ENCODE measurements around the gene LRRC8D.
"Not testable (repeated sequence)": the region's sequence is repeated elsewhere in the genome, so short reads cannot be mapped to it uniquely, and the experiment has no call there.

Gene LRRC8D

DNA sequence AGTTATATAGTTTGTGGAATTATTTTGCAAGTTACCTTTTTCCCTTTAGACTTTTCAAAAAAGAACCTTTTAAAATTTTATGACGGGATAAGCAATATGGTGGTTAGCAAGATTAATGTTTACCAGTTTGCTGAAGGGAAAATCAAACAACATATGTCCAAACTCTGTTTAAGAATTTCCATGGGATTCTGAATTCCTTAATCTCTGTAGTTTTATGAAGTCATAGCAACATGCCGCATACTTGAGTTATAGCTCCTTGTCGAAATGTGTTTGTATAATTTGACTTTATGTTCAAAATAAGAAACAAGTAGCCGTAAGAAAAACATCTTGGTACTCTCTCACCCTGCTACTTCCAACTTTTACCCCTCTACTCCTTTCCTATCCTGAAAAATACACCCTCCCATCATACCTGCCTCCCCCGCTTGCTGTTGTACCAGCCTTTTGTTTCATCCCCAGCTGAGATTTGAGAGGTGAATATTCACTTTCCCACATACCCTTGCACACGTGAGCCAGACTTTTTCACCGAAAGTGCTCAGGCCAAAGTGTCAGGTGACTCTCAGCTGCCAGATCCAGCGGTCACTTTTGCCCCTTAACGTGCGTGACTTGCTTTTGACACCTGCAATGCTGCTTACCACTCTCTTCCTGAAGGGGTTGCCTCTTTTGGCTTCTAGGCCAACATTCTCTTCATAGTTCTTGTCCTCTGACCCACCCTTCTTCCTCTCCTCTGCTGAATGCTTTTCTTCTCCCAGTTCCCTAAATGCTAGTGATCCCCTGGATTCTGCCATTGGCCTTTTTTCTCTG, 90.6 kb downstream of the LRRC8D start:
- no peak for DNase-seq

DNA sequence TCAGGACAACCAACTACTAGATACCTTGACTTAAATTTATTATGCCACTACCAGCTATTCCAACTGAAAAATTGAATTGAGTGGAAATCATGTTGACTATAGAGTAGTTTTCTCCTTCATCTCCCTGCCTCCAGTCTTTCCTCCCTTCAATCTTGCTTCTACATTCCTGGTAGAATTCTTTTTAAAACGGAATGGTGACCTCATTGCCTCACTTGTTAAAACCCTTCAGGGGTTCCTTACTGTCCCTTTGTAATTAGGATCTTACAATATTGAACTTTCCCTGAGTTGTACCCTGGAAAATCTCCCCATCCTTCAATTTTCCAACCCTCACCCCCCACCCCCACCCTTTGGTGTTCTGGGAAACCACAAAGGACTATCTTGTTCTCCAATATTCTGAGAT, 91.2 kb downstream of the LRRC8D start:
- no peak for DNase-seq

DNA sequence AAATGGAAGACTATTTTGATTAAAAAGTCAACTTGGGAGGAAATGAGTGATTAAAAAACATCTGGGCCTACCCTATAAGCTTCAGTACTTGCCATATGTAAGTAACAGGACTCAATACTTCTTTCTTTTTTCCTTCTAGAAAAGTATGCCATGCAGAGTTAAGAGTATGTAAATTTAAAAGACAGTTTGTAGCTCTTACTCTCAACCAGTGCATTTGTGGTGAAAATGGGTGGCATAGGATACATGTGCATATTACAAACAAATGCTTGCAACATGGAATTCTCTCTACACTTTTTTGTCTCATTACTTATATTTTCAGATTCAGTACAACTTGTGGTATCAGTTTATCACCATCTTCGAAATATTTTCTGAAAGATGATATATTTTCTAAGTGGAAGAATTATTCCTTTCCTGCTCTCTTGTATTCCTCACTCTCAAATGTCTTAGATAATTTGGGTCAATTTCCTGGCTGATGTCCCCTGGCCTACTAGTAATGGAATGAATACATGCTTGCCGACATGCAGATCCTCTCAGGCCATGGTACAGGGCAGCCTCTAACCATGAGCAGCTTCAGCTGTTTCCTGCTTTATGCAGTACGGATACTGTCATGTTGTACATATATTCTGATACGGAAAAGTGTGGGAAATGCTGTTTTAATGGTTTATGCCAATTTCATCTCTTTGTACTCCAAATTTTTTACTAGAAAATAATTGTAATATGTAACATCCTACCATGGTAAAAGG, 92.7 kb downstream of the LRRC8D start:
- DNase-seq: no peak

DNA sequence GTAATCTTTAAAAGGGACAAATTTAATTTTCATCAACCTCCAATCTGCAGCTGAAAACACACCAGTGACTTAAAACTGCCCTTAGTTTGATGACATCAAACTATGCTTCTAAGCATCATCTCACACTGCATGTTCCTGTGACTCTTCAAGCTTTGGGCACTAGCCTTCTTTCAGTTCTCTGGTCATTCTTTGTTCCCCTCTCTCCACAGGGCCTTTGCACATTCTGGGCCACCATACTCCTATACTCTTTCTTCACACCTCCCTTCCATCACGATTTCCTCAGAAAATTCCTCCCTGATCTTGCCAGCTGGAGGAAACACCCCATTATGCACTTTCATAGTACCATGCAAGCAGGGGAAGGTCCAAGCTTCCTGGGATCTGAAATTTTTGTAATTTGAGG, 96.5 kb downstream of the LRRC8D start:
- DNase-seq: no peak

DNA sequence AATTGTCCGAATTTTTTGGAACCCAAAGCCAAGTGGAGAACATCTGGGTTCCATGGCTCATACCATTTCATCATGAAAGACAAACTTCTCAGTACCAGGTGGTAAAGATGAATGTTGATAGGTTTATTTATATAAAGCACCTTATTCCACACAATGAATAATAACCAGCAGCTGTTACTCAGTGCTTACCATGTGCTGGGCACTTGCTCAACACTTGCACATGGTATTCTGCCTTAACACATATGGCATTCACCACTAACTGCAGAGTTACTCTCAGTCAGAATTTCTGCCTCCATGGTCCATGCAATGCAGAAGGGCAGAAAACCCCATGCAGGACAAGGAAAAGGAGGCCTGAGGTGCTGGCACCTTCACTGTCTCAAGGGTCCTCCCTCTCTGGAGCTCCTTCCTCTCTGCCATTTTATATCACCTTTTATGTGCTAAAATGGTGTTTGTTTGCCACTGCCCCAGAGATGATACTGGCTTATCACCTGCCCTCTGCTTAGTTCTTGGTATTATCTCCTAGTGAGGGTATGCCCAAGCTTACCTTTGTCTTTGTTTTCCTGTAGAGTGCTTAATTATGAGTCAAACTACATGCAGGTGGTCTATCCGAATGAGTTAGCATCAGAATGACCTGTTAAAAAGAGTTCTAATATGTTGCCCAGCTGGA, 97.4 kb downstream of the LRRC8D start:
- DNase-seq: no peak

DNA sequence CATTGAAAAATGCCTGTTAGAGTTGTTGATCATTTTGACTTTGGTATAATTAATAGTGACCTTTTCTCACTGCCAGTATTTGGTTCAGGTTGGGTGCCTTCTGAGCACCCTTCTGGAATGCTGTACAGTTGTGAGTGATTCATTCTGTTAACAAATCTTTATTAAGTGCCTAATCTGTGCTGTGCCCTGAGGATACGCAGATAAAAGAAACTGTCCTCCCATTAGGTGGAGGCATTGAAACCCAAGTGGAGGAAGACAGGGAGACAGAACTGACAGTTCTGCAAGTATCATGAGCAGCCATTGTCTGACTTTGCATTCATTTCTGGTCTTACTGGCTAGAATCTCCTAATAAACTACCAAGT, 97.9 kb downstream of the LRRC8D start:
- DNase-seq: no peak

DNA sequence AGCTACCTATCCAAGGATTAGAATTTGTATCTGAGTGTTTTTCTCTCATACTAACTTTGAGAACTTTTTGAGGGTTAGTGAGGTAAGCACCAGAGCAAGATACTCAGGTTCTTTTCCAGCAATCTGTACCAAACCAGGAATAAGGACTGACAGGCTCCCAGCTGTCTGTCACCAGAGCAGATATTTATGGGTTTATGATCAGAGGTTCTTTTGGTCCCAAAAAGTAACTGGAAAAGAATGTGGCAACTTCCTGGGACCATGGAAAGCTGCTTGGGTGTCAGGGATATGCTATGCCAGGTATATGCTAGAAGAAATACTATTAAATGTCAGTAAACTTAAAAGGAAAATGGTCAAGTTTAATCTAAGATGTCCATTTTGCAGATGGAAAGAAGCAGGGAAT, 98.3 kb downstream of the LRRC8D start:
- DNase-seq: no peak

DNA sequence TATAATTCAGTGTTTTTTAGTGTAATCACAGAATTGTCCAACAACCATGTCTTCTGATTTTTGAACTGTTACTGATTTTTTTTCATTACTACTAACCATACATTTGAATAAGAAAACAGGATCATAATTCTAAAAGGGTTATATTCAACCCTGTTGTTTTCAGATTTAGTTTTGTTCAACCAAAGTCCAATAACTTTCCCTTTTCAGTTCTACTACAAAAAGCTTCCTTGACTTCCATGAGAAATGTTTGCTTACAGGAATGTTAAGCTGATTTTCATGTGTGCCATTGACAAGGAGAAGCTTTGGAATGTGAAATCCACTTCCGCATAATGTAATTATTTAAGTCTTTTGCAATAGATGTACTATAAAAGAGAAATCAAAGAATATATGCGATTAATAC, 102.1 kb downstream of the LRRC8D start:
- DNase-seq: no peak

DNA sequence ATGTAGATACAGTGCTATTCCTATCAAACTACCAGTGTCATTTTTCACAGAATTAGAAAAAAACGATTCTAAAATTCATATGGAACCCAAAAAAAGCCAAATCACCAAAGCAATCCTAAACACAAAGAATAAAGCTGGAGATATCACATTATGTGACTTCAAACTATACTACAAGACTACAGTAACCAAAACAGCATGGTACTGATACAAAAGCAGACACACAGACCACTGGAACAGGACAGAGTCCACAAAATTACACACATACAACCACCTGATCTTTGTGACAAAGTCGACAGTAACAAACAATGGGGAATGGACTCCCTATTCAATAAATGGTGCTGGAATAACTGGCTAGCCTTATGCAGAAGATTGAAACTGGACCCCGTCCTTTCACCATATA, 102.7 kb downstream of the LRRC8D start:
- no peak for DNase-seq

DNA sequence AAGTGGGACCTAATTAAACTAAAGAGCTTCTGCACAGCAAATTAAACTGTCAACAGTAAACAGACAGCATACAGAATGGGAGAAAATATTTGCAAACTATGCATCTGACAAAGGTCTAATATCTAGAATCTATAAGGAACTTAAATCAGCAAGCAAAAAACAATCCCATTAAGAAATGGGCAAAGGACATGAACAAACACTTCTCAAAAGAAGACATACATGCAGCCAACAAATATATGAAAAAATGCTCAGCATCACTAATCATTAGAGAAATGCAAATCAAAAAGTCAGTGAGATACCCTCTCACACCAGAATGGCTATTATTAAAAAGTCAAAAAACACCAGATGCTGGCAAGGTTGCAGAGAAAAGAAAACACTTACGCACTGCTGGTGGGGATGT, 103.2 kb downstream of the LRRC8D start:
- DNase-seq: not testable (repeated sequence)

DNA sequence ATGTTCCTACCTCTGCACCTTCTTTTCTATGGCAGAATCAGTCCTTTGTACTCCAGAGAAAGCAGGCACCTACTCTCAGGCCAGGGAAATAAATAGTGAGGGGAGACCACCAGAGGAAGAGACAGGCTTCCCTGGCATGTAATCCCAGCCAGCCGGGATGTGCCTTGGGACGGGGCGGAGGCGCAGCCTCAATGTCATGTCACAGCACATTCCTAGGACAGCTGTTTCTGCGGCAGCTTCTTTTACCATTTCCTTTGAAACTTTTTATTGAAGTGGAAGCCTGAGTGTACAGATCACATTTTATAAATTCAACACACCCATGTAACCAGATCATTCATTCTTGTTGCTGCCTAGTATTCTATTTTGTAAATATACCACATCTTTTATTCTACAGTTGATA, 106.2 kb downstream of the LRRC8D start:
- DNase-seq: no peak

DNA sequence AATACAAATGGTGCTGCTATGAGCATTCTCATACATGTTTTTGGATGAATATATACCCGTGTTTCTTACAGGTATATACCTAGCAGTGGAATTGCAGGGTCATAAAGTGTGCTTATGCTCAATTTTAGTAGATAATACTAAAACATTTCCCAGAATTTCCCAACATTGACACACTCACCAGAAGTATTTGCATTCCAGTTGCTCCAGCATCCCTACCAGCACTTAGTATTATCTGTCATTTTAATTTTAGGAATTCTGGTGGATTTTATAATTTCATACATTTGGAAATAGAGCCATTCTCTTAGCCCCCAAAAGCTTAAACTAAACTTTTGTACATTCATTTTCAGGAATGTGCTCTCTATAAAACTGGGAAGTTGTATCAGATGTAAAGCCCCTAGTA, 106.6 kb downstream of the LRRC8D start:
- no peak for DNase-seq

DNA sequence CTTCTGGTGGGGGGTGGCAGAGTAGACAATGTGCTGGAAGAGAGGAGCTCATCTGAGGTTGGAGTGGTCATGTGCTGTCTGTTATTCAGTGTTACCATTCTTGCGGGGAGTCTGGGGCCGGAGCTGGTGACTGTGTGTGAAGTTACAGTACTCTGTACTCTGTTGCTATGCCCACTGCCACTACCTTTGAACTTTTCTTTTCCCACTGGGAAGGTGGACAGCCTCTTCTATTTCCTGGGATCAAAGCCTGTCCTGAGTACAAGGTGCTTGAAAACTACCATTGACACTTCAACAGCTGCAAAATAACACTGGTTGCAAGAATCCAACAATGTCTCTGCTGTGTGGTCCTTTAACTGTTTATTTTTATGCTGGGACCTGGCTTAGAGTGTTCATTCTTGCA, 107.7 kb downstream of the LRRC8D start:
- DNase-seq: no peak

DNA sequence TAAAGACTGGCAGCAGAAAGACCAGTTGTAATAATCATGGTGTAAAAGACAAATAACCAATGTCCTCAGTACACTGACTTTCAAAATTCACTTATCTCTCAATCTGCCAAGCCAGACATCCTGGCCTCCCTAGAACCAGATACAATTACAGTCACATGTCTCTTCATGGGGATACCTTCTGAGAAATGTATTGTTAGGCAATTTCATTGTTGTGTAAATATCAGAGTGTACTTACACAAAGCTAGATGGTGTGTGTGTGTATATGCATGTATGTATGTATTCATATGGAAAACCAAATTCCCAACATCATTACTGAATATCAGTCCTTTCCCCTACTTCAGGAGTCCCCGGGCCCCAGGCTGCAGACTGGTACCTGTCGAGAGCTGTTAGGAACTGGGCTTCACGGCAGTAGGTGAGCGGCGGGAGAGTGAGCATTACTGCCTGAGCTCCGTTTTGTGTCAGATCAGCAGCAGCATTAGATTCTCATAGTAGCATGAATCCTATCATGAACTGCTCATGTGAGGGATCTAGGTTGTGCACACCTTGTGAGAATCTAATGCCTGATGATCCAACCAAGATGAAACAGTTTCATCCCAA, 108.7 kb downstream of the LRRC8D start:
- no peak for DNase-seq

DNA sequence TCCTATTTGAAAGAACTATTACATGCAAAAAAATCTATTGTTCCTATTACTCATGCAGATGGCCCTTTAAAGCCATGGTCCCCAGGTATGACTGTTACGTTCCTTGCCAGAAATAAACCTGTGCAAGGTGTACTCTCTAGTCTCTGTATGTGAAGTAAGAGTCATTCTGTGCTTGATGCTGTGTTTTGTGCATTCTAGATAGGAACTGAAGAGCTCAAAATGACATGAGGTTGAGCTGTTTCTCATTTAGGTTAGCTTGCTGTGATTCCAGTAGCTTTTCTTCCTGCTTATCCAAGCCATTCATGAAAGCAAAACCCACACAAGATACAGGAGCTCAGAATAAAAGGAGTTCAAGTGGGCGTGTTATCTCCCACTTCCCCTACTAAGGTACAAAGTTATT, 109.7 kb downstream of the LRRC8D start:
- peak in 3 of 56 donors; percentile 15 to 60 (median 50) for DNase-seq

DNA sequence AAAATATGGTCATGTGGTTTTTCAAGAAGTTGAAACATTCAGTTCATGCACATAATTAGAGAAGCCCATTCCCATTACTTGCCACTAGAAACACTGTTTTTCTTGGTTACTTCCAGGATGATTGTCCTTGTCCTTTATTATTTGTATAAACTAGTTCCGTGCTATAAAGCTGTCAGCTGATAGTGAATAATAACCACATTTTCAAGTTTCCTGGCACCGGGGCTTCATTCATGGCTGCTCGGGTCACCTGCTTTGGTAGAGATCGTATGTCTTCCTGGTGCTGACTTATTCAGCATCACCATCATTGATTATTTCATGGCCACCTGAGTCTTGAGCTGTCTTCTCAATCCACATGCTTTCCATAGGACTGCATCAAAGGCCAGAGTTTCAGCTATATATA, 111.1 kb downstream of the LRRC8D start:
- DNase-seq: no peak

DNA sequence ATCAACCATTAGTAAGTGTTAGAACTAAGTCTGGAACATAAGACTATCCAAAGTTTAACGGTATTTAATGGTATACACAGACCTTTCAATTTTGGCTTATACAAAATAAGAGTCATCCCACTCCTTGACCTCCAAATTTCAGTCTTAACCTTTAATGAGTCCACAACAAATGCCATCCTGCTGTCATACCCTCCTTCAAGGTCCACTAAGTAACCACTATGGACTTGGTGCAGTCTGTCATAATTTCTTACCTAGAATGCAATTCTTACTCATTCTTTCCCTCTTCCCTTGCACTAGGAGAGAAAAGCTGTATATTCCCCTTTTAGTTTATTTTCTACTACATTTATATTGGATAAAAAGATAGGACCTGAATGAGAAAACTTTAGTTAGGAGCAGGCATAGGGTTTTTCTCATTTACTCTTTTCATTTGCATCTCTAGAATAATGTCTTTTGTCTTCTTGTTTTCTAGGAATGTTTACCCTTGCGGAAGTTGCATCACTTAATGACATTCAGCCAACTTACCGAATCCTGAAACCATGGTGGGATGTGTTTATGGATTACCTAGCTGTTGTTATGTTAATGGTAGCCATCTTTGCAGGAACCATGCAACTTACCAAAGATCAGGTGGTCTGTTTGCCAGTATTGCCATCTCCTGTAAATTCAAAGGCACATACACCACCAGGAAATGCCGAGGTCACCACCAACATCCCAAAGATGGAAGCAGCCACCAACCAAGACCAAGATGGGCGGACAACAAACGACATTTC, 111.9 kb downstream of the LRRC8D start:
- DNase-seq: no peak

DNA sequence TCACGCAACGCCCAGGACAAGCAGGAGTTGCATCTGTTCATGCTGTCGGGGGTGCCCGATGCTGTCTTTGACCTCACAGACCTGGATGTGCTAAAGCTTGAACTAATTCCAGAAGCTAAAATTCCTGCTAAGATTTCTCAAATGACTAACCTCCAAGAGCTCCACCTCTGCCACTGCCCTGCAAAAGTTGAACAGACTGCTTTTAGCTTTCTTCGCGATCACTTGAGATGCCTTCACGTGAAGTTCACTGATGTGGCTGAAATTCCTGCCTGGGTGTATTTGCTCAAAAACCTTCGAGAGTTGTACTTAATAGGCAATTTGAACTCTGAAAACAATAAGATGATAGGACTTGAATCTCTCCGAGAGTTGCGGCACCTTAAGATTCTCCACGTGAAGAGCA, 113.6 kb downstream of the LRRC8D start:
- no peak for DNase-seq

DNA sequence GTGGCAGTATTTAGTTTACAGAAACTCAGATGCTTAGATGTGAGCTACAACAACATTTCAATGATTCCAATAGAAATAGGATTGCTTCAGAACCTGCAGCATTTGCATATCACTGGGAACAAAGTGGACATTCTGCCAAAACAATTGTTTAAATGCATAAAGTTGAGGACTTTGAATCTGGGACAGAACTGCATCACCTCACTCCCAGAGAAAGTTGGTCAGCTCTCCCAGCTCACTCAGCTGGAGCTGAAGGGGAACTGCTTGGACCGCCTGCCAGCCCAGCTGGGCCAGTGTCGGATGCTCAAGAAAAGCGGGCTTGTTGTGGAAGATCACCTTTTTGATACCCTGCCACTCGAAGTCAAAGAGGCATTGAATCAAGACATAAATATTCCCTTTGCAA, 114.4 kb downstream of the LRRC8D start:
- peak in 38 of 56 donors; percentile 5 to 73 (median 30) for DNase-seq

DNA sequence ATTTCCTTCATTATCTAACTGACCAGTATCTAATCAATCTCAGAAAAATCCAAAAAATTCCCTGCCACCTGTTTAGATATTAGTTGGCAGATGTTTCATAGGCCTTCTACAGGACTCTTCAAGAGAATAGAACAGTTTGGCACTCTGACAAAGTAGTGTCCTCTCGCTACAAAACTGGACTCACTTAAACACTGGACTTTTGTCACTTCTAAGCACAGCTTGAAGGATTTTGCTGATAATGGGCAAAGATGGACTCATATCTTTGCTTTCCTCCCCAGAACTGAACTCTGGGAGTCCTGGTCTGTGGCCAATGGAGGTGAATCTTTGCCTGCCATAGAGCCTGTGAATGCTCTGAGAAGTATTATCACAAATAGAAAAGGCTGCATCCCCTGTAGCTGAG, 115.9 kb downstream of the LRRC8D start:
- peak in 1 of 56 donors; percentile 35 for DNase-seq

All from nucleus accumbens (tissue), 56 donors.